DOHH2 (cell line): ENCODE measurements around the gene ZNF709.
A peak's percentile ranks its signal among the peaks of the same experiment; 100 is the strongest.
"Not testable (repeated sequence)": the region's sequence is repeated elsewhere in the genome, so short reads cannot be mapped to it uniquely, and the experiment has no call there.

ENCODE experiments used
- H3F3A ChIP-seq: fragments of 200-600 bp; sonication (generic), shearing (Covaris generic); 2 replicates; pipeline ENCODE4 v1.6.0; 2016; ENCODE audit warnings: antibody characterized with exemption, mild to moderate bottlenecking; ENCODE audit not compliant: control insufficient read depth, insufficient read depth
- H3K27ac ChIP-seq: fragments of 200-600 bp; sonication (generic); 2 replicates; pipeline ENCODE4 v1.5.1; 2014; ENCODE audit warnings: low read depth, mild to moderate bottlenecking, low read length, moderate library complexity
- H3K27me3 ChIP-seq: fragments of 200-600 bp; sonication (generic); 2 replicates; pipeline ENCODE4 v1.6.1; 2014; ENCODE audit warnings: mild to moderate bottlenecking, low read length, mixed read lengths; ENCODE audit not compliant: control insufficient read depth
- H3K36me3 ChIP-seq: fragments of 200-600 bp; sonication (generic); 2 replicates; pipeline ENCODE4 v1.6.1; 2014; ENCODE audit warnings: mild to moderate bottlenecking, low read length, moderate library complexity, mixed read lengths; ENCODE audit not compliant: control insufficient read depth
- H3K4me1 ChIP-seq: fragments of 200-600 bp; sonication (generic); 2 replicates; pipeline ENCODE4 v1.6.1; 2014; ENCODE audit warnings: mild to moderate bottlenecking, low read length, mixed read lengths; ENCODE audit not compliant: control insufficient read depth
- H3K4me2 ChIP-seq: fragments of 200-600 bp; sonication (generic); 2 replicates; pipeline ENCODE4 v1.6.0; 2014; ENCODE audit warnings: mild to moderate bottlenecking, low read length, moderate library complexity
- H3K4me3 ChIP-seq: fragments of 200-600 bp; sonication (generic); 2 replicates; pipeline ENCODE4 v1.5.1; 2014; ENCODE audit warnings: mild to moderate bottlenecking, low read length, mixed read lengths
- H3K79me2 ChIP-seq: fragments of 200-600 bp; sonication (generic); 2 replicates; pipeline ENCODE4 v1.6.1; 2014; ENCODE audit warnings: mild to moderate bottlenecking, low read length, mixed read lengths; ENCODE audit not compliant: control insufficient read depth
- H3K9me2 ChIP-seq: fragments of 200-600 bp; sonication (generic); replicated peaks from 2 replicates; pipeline ENCODE4 v1.6.1; 2014; ENCODE audit warnings: mild to moderate bottlenecking, low read length, mixed read lengths; ENCODE audit not compliant: control insufficient read depth
- H3K9me3 ChIP-seq: fragments of 200-600 bp; sonication (generic); 2 replicates; pipeline ENCODE4 v1.6.1; 2014; ENCODE audit warnings: antibody characterized with exemption, low read length, mixed read lengths; ENCODE audit not compliant: control insufficient read depth, insufficient read depth
- H4K20me1 ChIP-seq: fragments of 200-600 bp; sonication (generic); 2 replicates; pipeline ENCODE4 v1.6.0; 2014; ENCODE audit warnings: low read depth, mild to moderate bottlenecking, antibody characterized with exemption, low read length, moderate library complexity; ENCODE audit not compliant: control insufficient read depth, insufficient read depth
- CTCF ChIP-seq: fragments of 200-600 bp; sonication (generic); IDR thresholded peaks from one replicate; pipeline ENCODE4 v1.5.1; 2014; ENCODE audit warnings: antibody characterized with exemption, mild to moderate bottlenecking, low read depth, low read length; ENCODE audit not compliant: poor library complexity, severe bottlenecking
- EZH2phosphoT487 ChIP-seq: fragments of 200-600 bp; sonication (generic); IDR thresholded peaks from 2 replicates; pipeline ENCODE4 v1.6.1; 2017; ENCODE audit warnings: borderline replicate concordance, mild to moderate bottlenecking, antibody characterized with exemption, low read length, moderate library complexity, mixed read lengths

Gene ZNF709

GRCh38 chr19:12481781-12482508 is 2.7 kb downstream of the ZNF709 start:
- Histone ChIP-seq H3K4me3 (peak overlapping the region; percentile 38), H3K9me3 (no peaks in the 10 kb centered on the region), H4K20me1 (no peaks in the 10 kb centered on the region), H3K27me3 (no peaks in the 10 kb centered on the region), H3K36me3 (no peaks in the 10 kb centered on the region), H3K4me2 (peak overlapping the region; percentile 51), H3K27ac (no peak overlapping the region), H3K79me2 (peaks cover 39% of the 10 kb centered on the region), H3F3A (peaks cover 6% of the 10 kb centered on the region; the same call in 1 of the 2 replicates), H3K4me1 (peaks cover 45% of the 10 kb centered on the region), H3K9me2 (no peaks in the 10 kb centered on the region)
- TF ChIP-seq EZH2phosphoT487 = no peak
- TF ChIP-seq CTCF = no peak

GRCh38 chr19:12478234-12478941 is 6.2 kb downstream of the ZNF709 start:
- Histone ChIP-seq H3K27ac (no peak overlapping the region), H3K4me2 (0 out of 2 replicates have a peak overlapping the region, but pooled peaks have one; percentile 2), H3K79me2 (peaks cover 36% of the 10 kb centered on the region), H3K4me3 (no peak overlapping the region), H3F3A (no peaks in the 10 kb centered on the region), H4K20me1 (no peaks in the 10 kb centered on the region), H3K9me3 (no peaks in the 10 kb centered on the region; the same call in 1 of the 2 replicates), H3K4me1 (peaks cover 27% of the 10 kb centered on the region), H3K9me2 (no peaks in the 10 kb centered on the region), H3K27me3 (no peaks in the 10 kb centered on the region), H3K36me3 (no peaks in the 10 kb centered on the region)
- TF ChIP-seq EZH2phosphoT487 (no peak), CTCF (no peak)

- H3K27ac ChIP-seq, H3K4me3 ChIP-seq, H3K4me2 ChIP-seq, H3F3A ChIP-seq, H3K27me3 ChIP-seq, H3K79me2 ChIP-seq, H4K20me1 ChIP-seq, H3K9me2 ChIP-seq, H3K4me1 ChIP-seq: not testable (repeated sequence)
- Histone ChIP-seq H3K9me3 (peaks cover 44% of the 10 kb centered on the region), H3K36me3 (peaks cover 21% of the 10 kb centered on the region)
Observed at GRCh38 chr19:12467651-12468050, 17.0 kb downstream of the ZNF709 start.

- no peaks in the 10 kb centered on the region for H3K27me3 ChIP-seq
- H3K36me3 ChIP-seq = peaks cover 21% of the 10 kb centered on the region
- H3K4me1 ChIP-seq = no peaks in the 10 kb centered on the region
- 0 out of 2 replicates have a peak, but pooled peaks cover 3% of the 10 kb centered on the region for H3K79me2 ChIP-seq
- H3K27ac ChIP-seq = no peak overlapping the region
- no peaks in the 10 kb centered on the region for H3F3A ChIP-seq
- peaks cover 44% of the 10 kb centered on the region for H3K9me3 ChIP-seq
- H3K9me2 ChIP-seq = no peaks in the 10 kb centered on the region
- TF ChIP-seq EZH2phosphoT487 (no peak), CTCF (no peak)
- no peak overlapping the region for H3K4me3 ChIP-seq
- H4K20me1 ChIP-seq = no peaks in the 10 kb centered on the region
- no peak overlapping the region for H3K4me2 ChIP-seq
Observed at GRCh38 chr19:12465211-12465610, 19.4 kb downstream of the ZNF709 start.
